ENCODE measurements around the gene AVPR1B. TPM values are rescaled to one million over a fixed set of nuclear protein-coding genes. Genes with fewer than 3 reads are reported as not detected.

Gene AVPR1B
- total and polyA plus RNA-seq, 2 donors from 2014 or later: 0.69 TPM; not detected in 1

- DNase-seq: no peak
- Histone ChIP-seq H3K27me3 (ENCODE audit: control insufficient read depth, insufficient read depth, low read length) (no peaks in the 10 kb centered on the region), H3K4me1 (ENCODE audit: control insufficient read depth in 2 of 3, insufficient read depth in 2 of 3, low read depth in 1 of 3, low read length in 3 of 3) (no peaks in the 10 kb centered on the region), H3K9ac (ENCODE audit: low read length in 3 of 3) (no peak overlapping the region), H3K27ac (ENCODE audit: low read depth in 2 of 2, low read length in 2 of 2) (no peak overlapping the region), H3K9me3 (ENCODE audit: control insufficient read depth in 2 of 3, insufficient read depth in 1 of 3, low read length in 3 of 3) (no peaks in the 10 kb centered on the region), H3K4me3 (ENCODE audit: low read length in 3 of 3) (no peak overlapping the region), H3K36me3 (ENCODE audit: control insufficient read depth in 2 of 3, insufficient read depth in 3 of 3, low read length in 3 of 3) (no peaks in the 10 kb centered on the region)
- intact Hi-C loops (cut with DNase I): no loop called here
- no peak for FAIRE-seq
- no peak for TF ChIP-seq CTCF (IDR thresholded peaks at IDR 0.05; ENCODE audit: borderline replicate concordance, extremely low read depth, insufficient read depth)
These were observed 14.8 kb downstream of the AVPR1B start for GRCh38 chr1:206102292-206102936.

- no peaks in the 10 kb centered on the region for H3K9me3 ChIP-seq (ENCODE audit: control insufficient read depth in 2 of 3, insufficient read depth in 1 of 3, low read length in 3 of 3)
These were observed 15.7 kb downstream of the AVPR1B start for GRCh38 chr1:206101351-206102045.

GRCh38 chr1:206100226-206100815 is 16.9 kb downstream of the AVPR1B start:
- H3K27ac ChIP-seq (ENCODE audit: low read depth in 2 of 2, low read length in 2 of 2): no peak overlapping the region
- H3K4me1 ChIP-seq (ENCODE audit: control insufficient read depth in 2 of 3, insufficient read depth in 2 of 3, low read depth in 1 of 3, low read length in 3 of 3): no peaks in the 10 kb centered on the region
- H3K27me3 ChIP-seq (ENCODE audit: control insufficient read depth, insufficient read depth, low read length): no peaks in the 10 kb centered on the region
- H3K9me3 ChIP-seq (ENCODE audit: control insufficient read depth in 2 of 3, insufficient read depth in 1 of 3, low read length in 3 of 3): no peaks in the 10 kb centered on the region
- no peak for TF ChIP-seq CTCF (IDR thresholded peaks at IDR 0.05; ENCODE audit: borderline replicate concordance, extremely low read depth, insufficient read depth)
- no peak overlapping the region for H3K9ac ChIP-seq (ENCODE audit: low read length in 3 of 3)
- DNase-seq (no peak), FAIRE-seq (no peak)
- no peaks in the 10 kb centered on the region for H3K36me3 ChIP-seq (ENCODE audit: control insufficient read depth in 2 of 3, insufficient read depth in 3 of 3, low read length in 3 of 3)
- no peak overlapping the region for H3K4me3 ChIP-seq (ENCODE audit: low read length in 3 of 3)
- intact Hi-C loops (cut with DNase I): no loop called here

More at GRCh38 chr1:206101351-206102045, 15.7 kb downstream of the AVPR1B start:
- intact Hi-C loops (cut with DNase I): no loop called here
- H3K4me3 ChIP-seq (ENCODE audit: low read length in 3 of 3): no peak overlapping the region
- H3K36me3 ChIP-seq (ENCODE audit: control insufficient read depth in 2 of 3, insufficient read depth in 3 of 3, low read length in 3 of 3): no peaks in the 10 kb centered on the region
- H3K4me1 ChIP-seq (ENCODE audit: control insufficient read depth in 2 of 3, insufficient read depth in 2 of 3, low read depth in 1 of 3, low read length in 3 of 3): no peaks in the 10 kb centered on the region
- no peaks in the 10 kb centered on the region for H3K27me3 ChIP-seq (ENCODE audit: control insufficient read depth, insufficient read depth, low read length)
- no peak for DNase-seq
- H3K27ac ChIP-seq (ENCODE audit: low read depth in 2 of 2, low read length in 2 of 2): no peak overlapping the region
- no peak for TF ChIP-seq CTCF (IDR thresholded peaks at IDR 0.05; ENCODE audit: borderline replicate concordance, extremely low read depth, insufficient read depth)
- no peak for FAIRE-seq
- H3K9ac ChIP-seq (ENCODE audit: low read length in 3 of 3): no peak overlapping the region

Data from kidney (tissue), 14 donors.